ENCODE measurements around the gene C1QTNF12.
"Not testable (repeated sequence)": the region's sequence is repeated elsewhere in the genome, so short reads cannot be mapped to it uniquely, and the experiment has no call there.

Gene C1QTNF12

DNA sequence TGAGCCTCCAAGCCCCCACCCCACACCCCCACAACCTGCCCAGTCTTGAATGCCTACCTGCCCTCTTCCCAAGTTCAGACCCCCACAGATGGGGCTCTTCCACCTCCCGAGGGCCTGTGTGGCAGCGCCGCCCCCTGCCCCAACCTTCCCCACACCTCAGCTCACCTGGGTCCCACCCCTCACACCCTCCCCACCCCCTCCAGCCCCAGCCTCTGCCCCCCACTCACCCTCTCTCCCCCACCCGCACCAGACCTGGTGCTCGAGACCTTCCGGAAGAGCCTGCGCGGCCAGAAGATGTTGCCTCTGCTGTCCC lies 49.4 kb downstream of the C1QTNF12 start:
- no peak for FAIRE-seq

DNA sequence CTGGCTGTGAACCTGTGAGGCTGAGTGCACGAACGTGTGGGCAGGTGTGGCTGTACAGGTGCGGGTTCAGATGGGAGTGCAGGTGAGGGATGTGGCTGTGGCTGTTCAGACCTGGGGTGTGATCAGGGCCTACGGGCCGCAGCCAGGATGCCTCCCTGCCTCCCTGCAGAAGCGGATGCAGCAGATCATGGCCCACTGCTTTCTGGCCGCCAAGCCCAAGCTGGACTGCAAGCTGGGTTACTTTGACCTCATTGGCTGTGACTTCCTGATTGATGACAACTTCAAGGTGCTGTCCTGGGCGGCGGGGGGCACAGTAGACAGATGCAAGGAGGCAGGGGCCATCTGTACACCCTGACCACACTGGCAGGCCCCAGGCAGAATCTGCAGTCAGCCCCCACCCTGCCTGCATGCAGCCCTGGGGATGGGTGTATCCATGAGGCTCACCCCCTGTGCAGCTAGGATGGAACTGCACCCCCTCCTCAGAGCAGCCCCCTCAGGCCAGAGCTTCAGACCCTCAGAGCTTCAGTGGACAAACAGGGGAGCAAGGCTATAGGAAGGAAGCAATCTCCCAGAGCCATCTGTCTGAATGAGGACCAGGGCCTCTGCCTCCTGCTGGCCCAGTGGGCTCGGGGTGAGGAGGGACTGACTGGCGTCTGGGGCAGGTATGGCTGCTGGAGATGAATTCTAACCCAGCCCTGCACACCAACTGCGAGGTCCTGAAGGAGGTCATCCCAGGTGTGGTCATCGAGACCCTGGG lies 49.9 kb downstream of the C1QTNF12 start:
- no peak for FAIRE-seq

DNA sequence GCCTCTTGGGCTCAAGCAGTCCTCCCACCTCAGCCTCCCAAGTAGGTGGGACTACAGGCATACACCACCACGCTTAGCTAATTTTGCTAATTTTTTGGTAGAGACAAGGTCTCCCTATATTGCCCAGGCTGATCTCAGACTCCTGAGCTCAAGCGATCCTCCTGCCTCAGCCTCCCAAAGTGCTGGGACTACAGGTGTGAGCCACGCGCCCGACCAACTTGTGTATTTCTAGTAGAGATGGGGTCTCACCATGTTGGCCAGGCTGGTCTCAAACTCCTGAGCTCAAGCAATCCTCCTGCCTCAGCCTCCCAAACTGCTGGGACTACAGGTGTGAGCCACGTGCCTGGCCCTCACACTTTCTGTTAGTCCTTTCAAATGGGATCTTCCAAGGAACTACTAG lies 50.8 kb downstream of the C1QTNF12 start:
- not testable (repeated sequence) for FAIRE-seq

DNA sequence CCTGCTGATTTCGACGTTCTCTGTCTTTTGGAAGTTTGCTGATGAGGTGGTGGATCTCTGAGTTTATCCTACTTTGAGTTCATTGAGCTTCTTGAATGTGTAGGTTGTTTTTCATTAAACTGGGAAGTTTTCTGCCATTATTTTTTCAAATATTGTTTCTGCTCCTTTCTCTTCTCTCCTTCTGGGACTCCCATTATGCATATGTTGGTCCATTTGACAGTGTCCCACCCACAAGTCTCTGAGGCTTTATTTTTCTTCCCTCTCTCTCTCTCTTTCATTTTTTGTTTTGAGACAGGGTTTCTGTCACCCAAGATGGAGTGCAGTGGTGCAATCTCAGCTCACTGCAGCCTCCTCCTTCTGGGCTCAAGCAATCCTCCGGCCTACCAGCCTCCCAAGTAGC lies 51.8 kb downstream of the C1QTNF12 start:
- FAIRE-seq, result no peak

Measured in colon (tissue), 2 donors.